GM04503 (cell line): ENCODE results near the gene CCDC7.
"Not testable (repeated sequence)": the region's sequence is repeated elsewhere in the genome, so short reads cannot be mapped to it uniquely, and the experiment has no call there.

Experiments
- DNase-seq: peaks from one replicate; pipeline ENCODE4 v3.0.0-alpha.2; 2012; ENCODE audit warnings: low read depth

CCDC7 gene

GRCh38 chr10:32562695-32563094, 116.8 kb downstream of the CCDC7 start:
- not testable (repeated sequence) for DNase-seq

GRCh38 chr10:32577448-32577847, 131.5 kb downstream of the CCDC7 start:
- DNase-seq = peak; percentile 27

GRCh38 chr10:32582946-32583345, 137.0 kb downstream of the CCDC7 start:
- DNase-seq = no peak

GRCh38 chr10:32598022-32598421, 152.1 kb downstream of the CCDC7 start:
- DNase-seq = not testable (repeated sequence)

- no peak for DNase-seq
These were observed 154.4 kb downstream of the CCDC7 start for GRCh38 chr10:32600317-32600716.

GRCh38 chr10:32601562-32601961, 155.6 kb downstream of the CCDC7 start:
- not testable (repeated sequence) for DNase-seq

GRCh38 chr10:32605787-32606186, 159.8 kb downstream of the CCDC7 start:
- DNase-seq = no peak

- DNase-seq = not testable (repeated sequence)
These were observed 164.6 kb downstream of the CCDC7 start for GRCh38 chr10:32610543-32610942.

- no peak for DNase-seq
These were observed 170.5 kb downstream of the CCDC7 start for GRCh38 chr10:32616438-32616837.

GRCh38 chr10:32618482-32618881, 172.5 kb downstream of the CCDC7 start:
- DNase-seq = no peak

GRCh38 chr10:32621969-32622368, 176.0 kb downstream of the CCDC7 start:
- DNase-seq = no peak

- no peak for DNase-seq
These were observed 176.5 kb downstream of the CCDC7 start for GRCh38 chr10:32622409-32622808.

GRCh38 chr10:32627183-32627582, 181.2 kb downstream of the CCDC7 start:
- DNase-seq = no peak

GRCh38 chr10:32629910-32630309, 184.0 kb downstream of the CCDC7 start:
- no peak for DNase-seq

GRCh38 chr10:32646535-32646934, 200.6 kb downstream of the CCDC7 start:
- DNase-seq = no peak

- DNase-seq = peak; percentile 7
These were observed 204.3 kb downstream of the CCDC7 start for GRCh38 chr10:32650246-32650655.

GRCh38 chr10:32657430-32657829, 211.5 kb downstream of the CCDC7 start:
- not testable (repeated sequence) for DNase-seq

GRCh38 chr10:32661346-32661745, 215.4 kb downstream of the CCDC7 start:
- no peak for DNase-seq

GRCh38 chr10:32680803-32681557, 235.0 kb downstream of the CCDC7 start:
- DNase-seq = no peak

GRCh38 chr10:32684291-32684690, 238.4 kb downstream of the CCDC7 start:
- no peak for DNase-seq

GRCh38 chr10:32687116-32687515, 241.2 kb downstream of the CCDC7 start:
- DNase-seq = no peak

GRCh38 chr10:32687546-32687945, 241.6 kb downstream of the CCDC7 start:
- DNase-seq = no peak

GRCh38 chr10:32692174-32692573, 246.2 kb downstream of the CCDC7 start:
- DNase-seq = peak; percentile 76

GRCh38 chr10:32693441-32693979, 247.6 kb downstream of the CCDC7 start:
- no peak for DNase-seq
